Sigmoid colon (tissue), 7 donors: ENCODE measurements around the gene DBNDD1. TPM values are rescaled to one million over a fixed set of nuclear protein-coding genes. Genes with fewer than 3 reads are reported as not detected.

ENCODE experiments used
- DNase-seq: peaks from one replicate; pipeline ENCODE4 v3.0.0-alpha.2; 2019
- H3K27ac ChIP-seq, 4 donors: fragments of 200-600 bp; sonication (generic); one replicate each; pipeline ENCODE4 v1.5.1; 2016 to 2019; ENCODE audit warnings: mild to moderate bottlenecking in 1 of 4
- H3K27me3 ChIP-seq, 3 donors: fragments of 200-600 bp; sonication (generic); one replicate each; pipeline ENCODE4 v1.5.1; 2019; ENCODE audit warnings: mild to moderate bottlenecking in 1 of 3
- H3K36me3 ChIP-seq, 4 donors: fragments of 200-600 bp; sonication (generic); one replicate each; pipeline ENCODE4 v1.5.1; 2016 to 2019
- H3K4me1 ChIP-seq, 4 donors: fragments of 200-600 bp; sonication (generic); one replicate each; pipeline ENCODE4 v1.5.1; 2017 to 2019
- H3K4me3 ChIP-seq, 4 donors: fragments of 200-600 bp; sonication (generic); one replicate each; pipeline ENCODE4 v1.5.1; 2017 to 2019; ENCODE audit warnings: mild to moderate bottlenecking in 2 of 4, moderate library complexity in 1 of 4
- H3K9me3 ChIP-seq, 4 donors: fragments of 200-600 bp in 3 of 4; sonication (generic) in 3 of 4; one replicate each; pipeline versions ENCODE4 v1.5.1 to v1.6.1; 2013 to 2019
- CTCF ChIP-seq, 4 experiments: fragments of 450-650 bp in 3 of 4; fragments of 200-600 bp in 1 of 4; IDR thresholded peaks; one replicate each; pipeline ENCODE4 v1.5.1; 2016 to 2019; ENCODE audit warnings: antibody characterized with exemption in 4 of 4, mild to moderate bottlenecking in 3 of 4, moderate library complexity in 2 of 4
- EP300 ChIP-seq, 4 donors: sonication (generic); formaldehyde crosslinking; IDR thresholded peaks; one replicate each; pipeline ENCODE4 v1.6.1; 2017; ENCODE audit warnings: antibody characterized with exemption in 4 of 4
- POLR2A ChIP-seq, 2 donors: fragments of 450-650 bp; IDR thresholded peaks; one replicate each; pipeline ENCODE4 v1.6.1; 2016; ENCODE audit warnings: antibody characterized with exemption in 2 of 2, mild to moderate bottlenecking in 2 of 2, moderate library complexity in 2 of 2
- POLR2AphosphoS5 ChIP-seq, 4 donors: sonication (generic); formaldehyde crosslinking; IDR thresholded peaks; one replicate each; pipeline ENCODE4 v1.6.1; 2017; ENCODE audit warnings: antibody characterized with exemption in 4 of 4
- WGBS, 2 donors: extraction: QIAGEN DNeasy Blood & Tissue Kit; methylation state at CpG; one replicate each; pipeline ENCODE4 v1.1.7; 2013; 5-methylcytosine and 5-hydroxymethylcytosine counted together
- intact Hi-C: fragments of 100-400 bp; cut with DNase I; formaldehyde crosslinking; loops from one replicate; pipeline ENCODE4 v1.15.1; 2023
- polyA plus RNA-seq, 3 donors: library from polyadenylated mRNA; stranded (reverse); fragments of 200-250 nt; gene quantifications; one replicate each; pipeline ENCODE4 v1.2.3, GENCODE V29; 2013
- total RNA-seq, 4 donors: library from RNA; depleted of rRNA; stranded (reverse); fragments of >200 nt; gene quantifications; one replicate each; pipeline ENCODE4 v1.1.0, GENCODE V29; 2016
- donor health status: healthy with polysubstance abuse.
- donor health status: Bipolar disorder and iron deficiency.
- donor health status: healthy.

The DBNDD1 gene
- total and polyA plus RNA-seq, 7 donors: 1.4 to 5.0 (median 3.3) TPM; not detected in 1

- TF ChIP-seq POLR2AphosphoS5 (IDR thresholded peaks at IDR 0.05): no peak
- no peak for TF ChIP-seq CTCF (IDR thresholded peaks at IDR 0.05)
- TF ChIP-seq EP300 (IDR thresholded peaks at IDR 0.05): no peak
- H3K4me3 ChIP-seq: peak overlapping the region in 1 of 4 donors; percentile 20
- no peaks in the 10 kb centered on the region for H3K27me3 ChIP-seq
- 83 to 90% methylated on average over 15 of the region's 15 CpGs for WGBS, 2 donors
- no peaks in the 10 kb centered on the region for H3K4me1 ChIP-seq
- DNase-seq: no peak
- no peak overlapping the region for H3K27ac ChIP-seq
- intact Hi-C loops: no loop called here
- H3K36me3 ChIP-seq: peaks cover 0 to 73% (median 10%) of the 10 kb centered on the region in 4 donors
- no peaks in the 10 kb centered on the region for H3K9me3 ChIP-seq
Measured at GRCh38 chr16:89956505-89957215, 62.6 kb downstream of the DBNDD1 start.

- no peak for DNase-seq
- TF ChIP-seq CTCF (IDR thresholded peaks at IDR 0.05) (no peak), POLR2A (IDR thresholded peaks at IDR 0.05) (no peak), EP300 (IDR thresholded peaks at IDR 0.05) (no peak), POLR2AphosphoS5 (IDR thresholded peaks at IDR 0.05) (no peak)
- peaks cover 0 to under 1% (median 0%) of the 10 kb centered on the region in 4 donors for H3K4me1 ChIP-seq
- intact Hi-C loops: no loop called here
- no peaks in the 10 kb centered on the region for H3K9me3 ChIP-seq
- H3K27ac ChIP-seq: no peak overlapping the region
- peaks cover 0 to 59% (median 9%) of the 10 kb centered on the region in 4 donors for H3K36me3 ChIP-seq
- 93 to 95% methylated on average over 15 of the region's 15 CpGs for WGBS, 2 donors
- no peak overlapping the region for H3K4me3 ChIP-seq
- no peaks in the 10 kb centered on the region for H3K27me3 ChIP-seq
Measured at GRCh38 chr16:89955001-89955685, 64.1 kb downstream of the DBNDD1 start.

Other genes with a start within 250 kb of the DBNDD1 start
- gene FANCA, start 202.8 kb downstream of the DBNDD1 start, total RNA-seq: 1 to 10 TPM in 3 of 4 donors, under 1 TPM in 1; 0.16 to 4.7 (median 3.0) TPM
- 10 to 100 TPM in 1 of 3 donors, 1 to 10 TPM in 2; 7.2 to 26.5 (median 7.6) TPM for gene FANCA, start 202.8 kb downstream of the DBNDD1 start, polyA plus RNA-seq
- 1 to 10 TPM in 2 of 4 donors, under 1 TPM in 2; 0.82 to 5.3 (median 1.4) TPM for gene SPIRE2, start 191.0 kb downstream of the DBNDD1 start, total RNA-seq
- 10 to 100 TPM; 34.2 to 44.0 (median 43.9) TPM for gene SPIRE2, start 191.0 kb downstream of the DBNDD1 start, polyA plus RNA-seq
- gene TCF25, start 145.9 kb downstream of the DBNDD1 start, total RNA-seq: 100 to 1,000 TPM; 131 to 244 (median 181) TPM
- gene TCF25, start 145.9 kb downstream of the DBNDD1 start, polyA plus RNA-seq: 100 to 1,000 TPM in 2 of 3 donors, 10 to 100 TPM in 1; 89.7 to 161 (median 106) TPM
- 1 to 10 TPM; 2.1 to 8.0 (median 4.5) TPM for gene MC1R, start 100.6 kb downstream of the DBNDD1 start, total RNA-seq
- 1 to 10 TPM in 1 of 3 donors, not detected in 2; 5.6 TPM for gene MC1R, start 100.6 kb downstream of the DBNDD1 start, polyA plus RNA-seq
- 10 to 100 TPM in 3 of 4 donors, 1 to 10 TPM in 1; 9.2 to 35.0 (median 27.8) TPM for gene TUBB3, start 96.1 kb downstream of the DBNDD1 start, total RNA-seq
- 10 to 100 TPM in 1 of 3 donors, 1 to 10 TPM in 1, under 1 TPM in 1; 0.46 to 23.5 (median 1.8) TPM for gene TUBB3, start 96.1 kb downstream of the DBNDD1 start, polyA plus RNA-seq
- 100 to 1,000 TPM in 1 of 4 donors, 10 to 100 TPM in 3; 68.8 to 127 (median 86.6) TPM for gene DEF8, start 70.7 kb downstream of the DBNDD1 start, total RNA-seq
- 10 to 100 TPM; 24.6 to 37.2 (median 30.5) TPM for gene DEF8, start 70.7 kb downstream of the DBNDD1 start, polyA plus RNA-seq
- gene PRDM7, start 57.9 kb upstream of the DBNDD1 start, total RNA-seq: not detected
- gene PRDM7, start 57.9 kb upstream of the DBNDD1 start, polyA plus RNA-seq: not detected